Dermis microvascular lymphatic vessel endothelial cell (primary cell): Measurements from ENCODE around the gene S100A9. TPM values are rescaled to one million over a fixed set of nuclear protein-coding genes. Genes with fewer than 3 reads are reported as not detected.
"Not testable (repeated sequence)": the region's sequence is repeated elsewhere in the genome, so short reads cannot be mapped to it uniquely, and the experiment has no call there.

Experiments
- DNase-seq, 2 donors: peaks; one replicate each; pipeline versions ENCODE4 v3.0.0 to v3.0.0-alpha.2; 2010; ENCODE audit warnings: low read depth in 2 of 2
- total RNA-seq: library from RNA; depleted of rRNA; stranded (reverse); fragments of >200 nt; gene quantifications from 2 replicates; pipeline ENCODE4 v1.2.1, GENCODE V29; 2014

The S100A9 gene
- total RNA-seq, 1 donor from 2014 or later = 0.90 TPM

DNA sequence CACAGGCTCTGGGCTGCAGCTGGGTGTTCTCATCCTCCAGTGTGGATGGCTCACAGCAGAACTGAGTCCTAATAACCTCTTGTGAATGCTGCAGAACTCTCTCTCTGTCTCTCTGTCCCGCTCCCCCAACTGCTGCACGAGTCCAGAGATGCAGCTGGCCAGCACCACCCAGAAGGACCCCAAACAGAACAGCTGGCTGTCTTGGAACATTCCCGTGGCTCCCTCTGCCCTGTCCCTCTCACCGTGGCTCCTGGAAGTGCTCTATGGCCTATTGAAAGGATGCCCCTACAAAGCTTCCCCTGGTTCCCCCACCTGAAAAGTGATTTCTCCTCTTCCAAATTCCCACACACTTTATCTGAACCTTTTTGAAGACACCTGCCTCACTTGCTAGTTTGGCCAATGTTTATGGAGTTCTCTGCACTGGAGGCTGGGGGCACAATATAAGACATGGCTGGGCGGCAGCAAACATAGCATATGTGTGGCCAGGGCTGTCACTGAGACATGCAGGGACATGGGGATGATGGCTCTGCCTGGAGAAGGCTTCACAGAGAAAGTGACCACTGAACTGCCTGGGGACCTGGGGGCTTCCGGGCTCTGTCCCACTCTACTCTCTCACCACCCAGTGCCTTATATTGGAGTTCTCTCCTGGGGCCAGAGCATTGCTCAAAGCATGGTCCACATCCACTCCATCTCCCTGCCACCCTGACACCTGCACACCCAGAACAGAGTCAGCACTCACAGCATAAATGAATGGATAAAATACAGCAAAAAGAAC is 48.4 kb downstream of the S100A9 start:
- DNase-seq = not testable (repeated sequence)

DNA sequence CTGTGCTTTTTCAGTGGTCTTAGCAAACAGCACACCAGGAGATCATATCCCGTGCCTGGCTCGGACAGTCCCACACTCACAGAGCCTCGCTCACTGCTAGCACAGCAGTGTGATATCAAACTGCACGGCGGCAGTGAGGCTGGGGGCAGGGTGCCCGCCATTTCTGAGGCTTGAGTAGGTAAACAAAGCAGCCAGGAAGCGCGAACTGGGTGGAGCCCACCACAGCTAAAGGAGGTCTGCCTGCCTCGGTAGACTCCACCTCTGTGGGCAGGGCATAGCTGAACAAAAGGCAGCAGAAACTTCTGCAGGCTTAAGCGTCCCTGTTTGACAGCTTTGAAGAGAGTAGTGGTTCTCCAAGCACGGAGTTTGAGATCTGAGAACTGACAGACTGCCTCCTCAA is 49.6 kb downstream of the S100A9 start:
- not testable (repeated sequence) for DNase-seq

Other genes starting within 250 kb of the S100A9 start
- not detected in 2 replicates for gene SPRR2F, start 244.3 kb upstream of the S100A9 start, total RNA-seq
- not detected in 2 replicates for gene SPRR2G, start 207.0 kb upstream of the S100A9 start, total RNA-seq
- gene LELP1, start 154.4 kb upstream of the S100A9 start, total RNA-seq = not detected in 2 replicates
- under 0.01 TPM in 1 of 2 replicates, not detected in the other for gene PRR9, start 140.3 kb upstream of the S100A9 start, total RNA-seq
- not detected in 2 replicates for gene LORICRIN, start 98.2 kb upstream of the S100A9 start, total RNA-seq
- not detected in 2 replicates for gene PGLYRP3, start 44.9 kb upstream of the S100A9 start, total RNA-seq
- gene PGLYRP4, start 9.0 kb upstream of the S100A9 start, total RNA-seq = not detected in 2 replicates
- not detected in 2 replicates for gene S100A12, start 17.8 kb downstream of the S100A9 start, total RNA-seq
- not detected in 2 replicates for gene S100A8, start 33.2 kb downstream of the S100A9 start, total RNA-seq
- gene S100A7A, start 58.7 kb downstream of the S100A9 start, total RNA-seq = not detected in 2 replicates
- not detected in 2 replicates for gene S100A7, start 102.8 kb downstream of the S100A9 start, total RNA-seq
- 377 and 1,309 TPM in 2 replicates for gene S100A6, start 178.1 kb downstream of the S100A9 start, total RNA-seq
- not detected in 2 replicates for gene S100A5, start 183.1 kb downstream of the S100A9 start, total RNA-seq
- 2.0 and 35.9 TPM in 2 replicates for gene S100A4, start 188.0 kb downstream of the S100A9 start, total RNA-seq
- 0.38 and 2.3 TPM in 2 replicates for gene S100A3, start 191.4 kb downstream of the S100A9 start, total RNA-seq
- 0.76 and 2.2 TPM in 2 replicates for gene S100A2, start 208.0 kb downstream of the S100A9 start, total RNA-seq